Thyroid gland (tissue), 4 donors: ENCODE measurements around the gene PCNT.

Experiments
- POLR2A ChIP-seq, 2 donors: fragments of 450-650 bp; IDR thresholded peaks; one replicate each; pipeline ENCODE4 v1.6.1; 2017; ENCODE audit warnings: antibody characterized with exemption in 2 of 2, mild to moderate bottlenecking in 2 of 2, moderate library complexity in 1 of 2
- TF ChIP-seq, protein P1 (sequence below), 6 experiments: fragments of 200-600 bp in 3 of 6; fragments of 450-650 bp in 3 of 6; sonication (generic) in 3 of 6; IDR thresholded peaks; one replicate each; pipeline ENCODE4 v1.5.1; 2016 to 2019; ENCODE audit warnings: antibody characterized with exemption in 6 of 6, mild to moderate bottlenecking in 2 of 6, inconsistent platforms in 1 of 6, moderate library complexity in 1 of 6

DNA sequence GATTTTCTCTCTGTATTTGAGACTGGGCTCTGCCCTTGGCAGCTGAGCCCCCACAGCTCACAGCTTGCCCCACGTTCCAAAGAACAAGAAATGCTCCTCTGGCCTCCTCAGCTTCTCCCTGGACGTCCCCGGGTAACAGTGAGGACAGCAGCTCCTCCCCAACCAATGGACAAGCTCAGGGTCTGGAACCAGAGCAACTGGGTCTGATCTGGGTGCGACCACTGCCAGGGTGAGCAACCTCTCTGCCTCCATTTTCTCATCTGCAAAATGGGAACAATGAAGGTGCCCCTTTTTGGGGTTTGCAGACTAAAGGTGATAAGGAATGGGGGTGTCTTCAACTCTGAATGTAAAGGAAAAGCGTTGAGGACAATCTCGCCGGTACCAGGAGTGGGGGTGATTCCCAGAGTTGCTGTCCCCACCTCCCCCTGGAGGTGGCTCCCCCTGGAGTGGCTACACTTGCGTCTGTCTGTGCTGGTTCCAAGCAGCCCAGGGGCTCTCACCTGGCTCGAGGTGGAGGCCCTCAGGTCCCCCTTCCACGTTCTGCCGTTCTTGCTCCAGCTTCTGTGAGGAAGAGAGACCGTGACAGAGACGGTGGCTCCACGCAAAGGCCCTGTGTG is 7.1 kb upstream of the PCNT start:
- TF ChIP-seq, protein P1, sequence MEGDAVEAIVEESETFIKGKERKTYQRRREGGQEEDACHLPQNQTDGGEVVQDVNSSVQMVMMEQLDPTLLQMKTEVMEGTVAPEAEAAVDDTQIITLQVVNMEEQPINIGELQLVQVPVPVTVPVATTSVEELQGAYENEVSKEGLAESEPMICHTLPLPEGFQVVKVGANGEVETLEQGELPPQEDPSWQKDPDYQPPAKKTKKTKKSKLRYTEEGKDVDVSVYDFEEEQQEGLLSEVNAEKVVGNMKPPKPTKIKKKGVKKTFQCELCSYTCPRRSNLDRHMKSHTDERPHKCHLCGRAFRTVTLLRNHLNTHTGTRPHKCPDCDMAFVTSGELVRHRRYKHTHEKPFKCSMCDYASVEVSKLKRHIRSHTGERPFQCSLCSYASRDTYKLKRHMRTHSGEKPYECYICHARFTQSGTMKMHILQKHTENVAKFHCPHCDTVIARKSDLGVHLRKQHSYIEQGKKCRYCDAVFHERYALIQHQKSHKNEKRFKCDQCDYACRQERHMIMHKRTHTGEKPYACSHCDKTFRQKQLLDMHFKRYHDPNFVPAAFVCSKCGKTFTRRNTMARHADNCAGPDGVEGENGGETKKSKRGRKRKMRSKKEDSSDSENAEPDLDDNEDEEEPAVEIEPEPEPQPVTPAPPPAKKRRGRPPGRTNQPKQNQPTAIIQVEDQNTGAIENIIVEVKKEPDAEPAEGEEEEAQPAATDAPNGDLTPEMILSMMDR (IDR thresholded peaks at IDR 0.05) = no peak
- no peak for TF ChIP-seq POLR2A (IDR thresholded peaks at IDR 0.05)
